22Rv1 (cell line): Measurements from ENCODE around the gene WWOX.

Source experiments
- CTCF ChIP-seq: fragments of 450-650 bp; IDR thresholded peaks from 2 replicates; pipeline ENCODE4 v1.5.1; 2017; ENCODE audit warnings: mild to moderate bottlenecking
- ZFX ChIP-seq: fragments of 450-650 bp; IDR thresholded peaks from 2 replicates; pipeline ENCODE4 v1.6.1; 2017; ENCODE audit warnings: antibody characterized with exemption, borderline replicate concordance

- TF ChIP-seq CTCF, result no peak
- TF ChIP-seq ZFX, result no peak
These were observed 644.1 kb downstream of the WWOX start for GRCh38 chr16:78743556-78743955.
